Chondrocyte (in vitro differentiated cells): ENCODE data around the gene MAP2K4. TPM values are rescaled to one million over a fixed set of nuclear protein-coding genes. Genes with fewer than 3 reads are reported as not detected.
"Not testable (repeated sequence)": the region's sequence is repeated elsewhere in the genome, so short reads cannot be mapped to it uniquely, and the experiment has no call there.

ENCODE experiments used
- DNase-seq: peaks from one replicate; pipeline ENCODE4 v3.0.0; 2021; ENCODE audit warnings: mixed read lengths, low spot score
- H3K27ac Mint-ChIP-seq: one replicate; pipeline ENCODE4 v1.8.0; 2021; ENCODE audit warnings: mild to moderate bottlenecking, moderate library complexity, mixed read lengths; ENCODE audit not compliant: unreplicated experiment
- H3K27me3 Mint-ChIP-seq: 2 replicates; pipeline ENCODE4 v1.8.0; 2021; ENCODE audit warnings: low read depth, mixed read lengths
- H3K36me3 Mint-ChIP-seq: 2 replicates; pipeline ENCODE4 v1.8.0; 2021; ENCODE audit warnings: low read depth, mixed read lengths
- H3K4me1 Mint-ChIP-seq: 2 replicates; pipeline ENCODE4 v1.8.0; 2021; ENCODE audit warnings: low read depth, mild to moderate bottlenecking, mixed read lengths
- H3K4me3 Mint-ChIP-seq: one replicate; pipeline ENCODE4 v1.8.0; 2021; ENCODE audit warnings: mild to moderate bottlenecking, moderate library complexity, mixed read lengths; ENCODE audit not compliant: unreplicated experiment
- H3K9me3 Mint-ChIP-seq: 2 replicates; pipeline ENCODE4 v1.8.0; 2021; ENCODE audit warnings: low read depth, mixed read lengths
- total RNA-seq: library from RNA; stranded (reverse); gene quantifications from 3 replicates; pipeline ENCODE4 v1.2.1, GENCODE V29; 2021
- TF ChIP-seq, protein P1 (sequence below): fragments of 200-600 bp; sonication (generic); IDR thresholded peaks from 2 replicates; pipeline ENCODE4 v1.5.0; 2021; ENCODE audit warnings: antibody characterized with exemption, mild to moderate bottlenecking, moderate library complexity

MAP2K4 gene
- total RNA-seq, 1 donor from 2014 or later: 26.0 TPM

DNA sequence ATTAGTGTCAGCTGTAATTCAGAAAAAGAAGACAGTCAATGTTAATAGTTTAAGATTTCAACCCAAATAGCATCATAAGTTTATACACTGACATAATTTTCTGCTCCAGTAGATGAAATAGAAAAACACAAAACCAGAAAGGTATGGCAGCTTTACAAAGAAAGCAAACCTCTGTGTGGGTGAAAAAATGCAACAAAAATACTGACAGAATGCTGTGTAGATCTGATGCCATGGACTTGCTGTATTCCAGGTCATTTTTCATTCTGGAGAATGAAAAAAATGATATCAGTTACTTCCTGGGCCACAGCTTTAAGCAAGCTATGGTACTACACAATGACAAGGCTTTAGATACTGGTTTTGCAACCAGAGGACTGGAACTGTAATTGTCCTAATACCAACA is 116.0 kb downstream of the MAP2K4 start:
- H3K9me3 Mint-ChIP-seq: peaks cover 20% of the 10 kb centered on the region
- TF ChIP-seq, protein P1, sequence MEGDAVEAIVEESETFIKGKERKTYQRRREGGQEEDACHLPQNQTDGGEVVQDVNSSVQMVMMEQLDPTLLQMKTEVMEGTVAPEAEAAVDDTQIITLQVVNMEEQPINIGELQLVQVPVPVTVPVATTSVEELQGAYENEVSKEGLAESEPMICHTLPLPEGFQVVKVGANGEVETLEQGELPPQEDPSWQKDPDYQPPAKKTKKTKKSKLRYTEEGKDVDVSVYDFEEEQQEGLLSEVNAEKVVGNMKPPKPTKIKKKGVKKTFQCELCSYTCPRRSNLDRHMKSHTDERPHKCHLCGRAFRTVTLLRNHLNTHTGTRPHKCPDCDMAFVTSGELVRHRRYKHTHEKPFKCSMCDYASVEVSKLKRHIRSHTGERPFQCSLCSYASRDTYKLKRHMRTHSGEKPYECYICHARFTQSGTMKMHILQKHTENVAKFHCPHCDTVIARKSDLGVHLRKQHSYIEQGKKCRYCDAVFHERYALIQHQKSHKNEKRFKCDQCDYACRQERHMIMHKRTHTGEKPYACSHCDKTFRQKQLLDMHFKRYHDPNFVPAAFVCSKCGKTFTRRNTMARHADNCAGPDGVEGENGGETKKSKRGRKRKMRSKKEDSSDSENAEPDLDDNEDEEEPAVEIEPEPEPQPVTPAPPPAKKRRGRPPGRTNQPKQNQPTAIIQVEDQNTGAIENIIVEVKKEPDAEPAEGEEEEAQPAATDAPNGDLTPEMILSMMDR: no peak
- peaks cover 30% of the 10 kb centered on the region for H3K36me3 Mint-ChIP-seq
- H3K4me1 Mint-ChIP-seq: peaks cover 13% of the 10 kb centered on the region
- no peak for DNase-seq
- H3K27ac Mint-ChIP-seq: no peak overlapping the region
- no peaks in the 10 kb centered on the region for H3K27me3 Mint-ChIP-seq
- no peak overlapping the region for H3K4me3 Mint-ChIP-seq

DNA sequence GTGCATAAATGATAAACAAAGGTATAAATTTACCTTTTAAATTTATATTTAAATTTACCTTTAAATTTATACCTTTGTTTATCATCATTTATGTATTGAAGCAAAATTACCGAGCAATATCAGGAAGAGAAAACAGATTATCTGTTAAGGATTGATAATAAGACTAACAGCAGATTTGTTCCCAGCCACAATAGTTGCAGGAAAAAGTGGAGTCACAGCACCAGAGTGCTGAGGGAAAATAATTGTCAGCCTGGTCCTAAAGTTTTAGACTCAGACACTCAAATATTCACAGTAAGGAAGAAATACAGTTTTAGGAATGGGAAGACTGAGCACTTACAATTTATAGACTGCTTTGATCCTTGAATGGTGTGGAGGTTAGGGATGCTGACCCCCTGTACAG is 117.2 kb downstream of the MAP2K4 start:
- no peak for DNase-seq
- Mint-ChIP-seq H3K27ac (no peak overlapping the region), H3K36me3 (peaks cover 39% of the 10 kb centered on the region)

DNA sequence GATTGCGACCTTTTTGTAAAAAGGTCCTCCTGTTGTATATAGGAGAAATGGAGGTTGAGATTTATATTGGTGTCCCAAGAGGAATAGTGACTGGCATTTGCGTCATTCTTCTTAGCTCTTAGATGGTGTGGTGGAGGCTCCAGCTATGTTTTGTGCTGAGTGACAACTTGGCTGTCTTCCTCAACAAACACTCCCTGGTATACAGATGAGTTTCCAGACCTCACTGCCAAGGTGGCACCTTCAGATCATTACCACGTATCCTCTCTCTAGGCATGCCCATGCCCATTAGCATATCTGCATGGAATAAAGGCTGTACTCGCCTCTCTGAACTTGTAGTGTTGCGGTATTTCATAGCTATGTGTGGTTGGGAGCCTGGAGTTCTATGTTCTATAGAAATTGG is 120.0 kb downstream of the MAP2K4 start:
- Mint-ChIP-seq H3K9me3 (peaks cover 20% of the 10 kb centered on the region), H3K36me3 (peaks cover 54% of the 10 kb centered on the region), H3K4me1 (peaks cover 8% of the 10 kb centered on the region), H3K4me3 (no peak overlapping the region), H3K27me3 (no peaks in the 10 kb centered on the region), H3K27ac (no peak overlapping the region)
- TF ChIP-seq, protein P1: no peak
- DNase-seq: no peak

More for the DNA sequence above, 117.2 kb downstream of the MAP2K4 start:
- TF ChIP-seq, protein P1: no peak
- H3K4me1 Mint-ChIP-seq: peaks cover 13% of the 10 kb centered on the region
- H3K9me3 Mint-ChIP-seq: peaks cover 20% of the 10 kb centered on the region
- H3K4me3 Mint-ChIP-seq: no peak overlapping the region
- H3K27me3 Mint-ChIP-seq: no peaks in the 10 kb centered on the region

DNA sequence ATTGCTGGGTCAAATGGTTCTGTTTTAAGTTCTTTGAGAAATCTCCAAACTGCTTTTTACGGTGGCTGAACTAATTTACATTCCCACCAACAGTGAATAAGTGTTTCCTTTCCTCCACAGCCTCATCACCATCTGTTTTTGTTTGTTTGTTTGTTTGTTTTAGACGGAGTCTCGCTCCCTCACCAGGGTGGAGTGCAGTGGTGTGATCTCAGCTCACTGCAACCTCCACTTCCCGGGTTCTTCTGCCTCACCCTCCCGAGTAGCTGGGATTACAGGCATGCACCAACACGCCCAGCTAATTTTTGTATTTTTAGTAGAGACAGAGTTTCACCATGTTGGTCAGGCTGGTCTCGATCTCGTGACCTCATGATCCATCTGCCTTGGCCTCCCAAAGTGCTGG is 141.5 kb downstream of the MAP2K4 start:
- H3K36me3 Mint-ChIP-seq, H3K4me1 Mint-ChIP-seq, H3K27me3 Mint-ChIP-seq, H3K27ac Mint-ChIP-seq, DNase-seq, H3K4me3 Mint-ChIP-seq: not testable (repeated sequence)
- H3K9me3 Mint-ChIP-seq: peaks cover 24% of the 10 kb centered on the region

DNA sequence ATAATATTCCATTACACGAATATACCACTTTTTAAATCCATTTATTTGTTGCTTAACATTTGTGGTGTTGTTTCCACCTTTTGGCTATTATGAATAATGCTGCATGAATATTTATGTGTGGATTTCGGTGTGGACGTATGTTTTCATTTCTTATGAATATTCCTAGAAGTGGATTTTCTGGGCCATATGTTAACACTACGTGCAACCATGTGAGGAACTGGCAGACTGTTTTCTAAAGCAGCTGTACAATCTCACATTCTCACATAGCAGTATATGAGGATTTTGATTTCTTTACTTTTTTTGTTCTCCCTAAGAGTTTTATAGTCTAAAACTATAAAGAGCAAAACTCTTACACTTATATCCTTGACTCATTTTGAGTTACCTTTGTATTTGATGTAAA is 143.4 kb downstream of the MAP2K4 start:
- H3K27ac Mint-ChIP-seq: no peak overlapping the region
- H3K36me3 Mint-ChIP-seq: peaks cover 4% of the 10 kb centered on the region
- H3K27me3 Mint-ChIP-seq: no peaks in the 10 kb centered on the region
- TF ChIP-seq, protein P1: no peak
- no peak overlapping the region for H3K4me3 Mint-ChIP-seq
- peaks cover 12% of the 10 kb centered on the region for H3K9me3 Mint-ChIP-seq
- no peak for DNase-seq
- no peaks in the 10 kb centered on the region for H3K4me1 Mint-ChIP-seq

DNA sequence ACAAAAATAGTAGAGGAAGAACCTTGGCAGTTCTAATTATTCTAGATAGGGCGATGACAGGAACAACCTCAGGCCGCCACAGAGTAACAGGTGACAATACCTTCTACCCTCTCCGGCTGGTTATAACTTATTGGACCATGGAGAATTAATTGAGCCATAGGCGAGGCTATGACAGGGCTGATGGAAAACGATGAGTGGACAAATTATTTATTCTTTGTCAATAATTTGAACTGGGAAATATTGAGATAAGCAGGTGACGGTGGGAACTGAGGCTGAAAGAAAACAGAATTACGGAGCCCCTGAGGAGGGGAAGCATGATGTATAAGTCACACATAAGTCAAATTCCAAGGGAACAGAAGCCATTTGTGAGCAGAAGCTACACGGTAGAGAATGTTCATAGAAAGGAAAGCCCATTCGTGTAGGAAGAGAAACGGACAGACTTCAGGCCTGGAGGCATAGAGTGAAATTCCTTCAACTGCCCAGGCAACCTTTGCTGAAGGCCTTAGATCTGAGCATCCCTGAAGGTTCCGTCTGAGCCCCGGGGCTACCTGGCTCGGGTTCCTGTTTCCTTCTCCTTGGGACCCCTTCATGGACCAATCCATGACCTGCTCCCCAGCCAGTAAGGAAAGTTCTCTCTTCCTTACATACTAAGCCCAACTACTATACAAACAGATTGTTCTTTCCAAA is 158.1 kb downstream of the MAP2K4 start:
- Mint-ChIP-seq H3K27me3 (no peaks in the 10 kb centered on the region), H3K27ac (no peak overlapping the region), H3K9me3 (no peaks in the 10 kb centered on the region), H3K4me1 (no peaks in the 10 kb centered on the region), H3K36me3 (no peaks in the 10 kb centered on the region), H3K4me3 (no peak overlapping the region)
- no peak for DNase-seq
- TF ChIP-seq, protein P1: no peak
